ENCODE data around the gene SETD1B.

Gene SETD1B

DNA sequence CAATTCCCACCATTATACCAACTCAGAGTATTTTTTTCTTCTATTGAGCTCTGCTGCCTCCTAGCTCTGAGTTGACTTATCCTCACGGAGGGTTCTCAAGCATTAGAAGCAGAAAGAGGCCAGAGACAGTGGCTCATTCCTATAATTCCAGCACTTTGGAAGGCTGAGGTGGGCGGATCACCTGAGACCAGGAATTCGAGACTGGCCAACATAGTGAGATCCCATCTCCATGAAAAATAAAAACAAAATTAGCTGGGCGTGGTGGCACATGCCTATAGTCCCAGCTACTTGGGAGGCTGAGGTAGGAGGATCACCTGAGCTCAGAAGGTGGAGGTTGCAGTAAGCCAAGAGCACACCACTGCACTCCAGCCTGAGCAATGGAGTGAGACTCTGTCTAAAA is 33.9 kb downstream of the SETD1B start:
- no peak for ATAC-seq
- TF ChIP-seq ISL1 (CRISPR knock-in tag; IDR thresholded peaks at IDR 0.05), result no peak
- TF ChIP-seq, protein P1, sequence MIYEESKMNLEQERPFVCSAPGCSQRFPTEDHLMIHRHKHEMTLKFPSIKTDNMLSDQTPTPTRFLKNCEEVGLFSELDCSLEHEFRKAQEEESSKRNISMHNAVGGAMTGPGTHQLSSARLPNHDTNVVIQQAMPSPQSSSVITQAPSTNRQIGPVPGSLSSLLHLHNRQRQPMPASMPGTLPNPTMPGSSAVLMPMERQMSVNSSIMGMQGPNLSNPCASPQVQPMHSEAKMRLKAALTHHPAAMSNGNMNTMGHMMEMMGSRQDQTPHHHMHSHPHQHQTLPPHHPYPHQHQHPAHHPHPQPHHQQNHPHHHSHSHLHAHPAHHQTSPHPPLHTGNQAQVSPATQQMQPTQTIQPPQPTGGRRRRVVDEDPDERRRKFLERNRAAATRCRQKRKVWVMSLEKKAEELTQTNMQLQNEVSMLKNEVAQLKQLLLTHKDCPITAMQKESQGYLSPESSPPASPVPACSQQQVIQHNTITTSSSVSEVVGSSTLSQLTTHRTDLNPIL (CRISPR knock-in tag; IDR thresholded peaks at IDR 0.05; ENCODE audit: low read depth), result no peak

DNA sequence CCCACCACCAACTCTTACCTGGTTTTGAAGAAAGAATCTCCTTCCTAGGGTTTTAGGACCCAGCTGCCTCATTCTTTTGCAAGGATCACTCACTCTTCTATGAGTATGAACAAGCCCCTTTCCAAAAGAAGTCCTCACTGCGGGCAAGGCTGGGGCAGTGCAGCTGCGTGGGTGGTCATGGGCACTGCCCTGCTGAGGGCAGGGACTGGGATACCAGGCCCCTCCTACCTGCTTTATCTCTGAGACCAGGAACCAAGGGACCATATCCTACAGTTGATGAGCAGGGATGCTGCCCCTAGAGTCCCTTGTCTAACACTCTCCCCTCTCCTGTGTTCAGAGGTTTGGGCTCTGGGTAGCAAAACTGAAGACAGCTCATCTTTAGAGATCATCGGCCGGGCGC is 34.3 kb downstream of the SETD1B start:
- TF ChIP-seq ESRRG (CRISPR knock-in tag; IDR thresholded peaks at IDR 0.05), result no peak
- no peak for TF ChIP-seq OSR1 (CRISPR knock-in tag; IDR thresholded peaks at IDR 0.05)
- TF ChIP-seq BACH2 (CRISPR knock-in tag; IDR thresholded peaks at IDR 0.05; ENCODE audit: borderline replicate concordance), result no peak
- TF ChIP-seq ZFP3 (CRISPR knock-in tag; IDR thresholded peaks at IDR 0.05), result no peak
- TF ChIP-seq ZNF8 (CRISPR knock-in tag; IDR thresholded peaks at IDR 0.05), result no peak
- TF ChIP-seq PPARA (CRISPR knock-in tag; IDR thresholded peaks at IDR 0.05; ENCODE audit: borderline replicate concordance), result no peak
- TF ChIP-seq TOX (CRISPR knock-in tag; IDR thresholded peaks at IDR 0.05; ENCODE audit: borderline replicate concordance), result no peak
- TF ChIP-seq ZNF565 (CRISPR knock-in tag; conservative IDR thresholded peaks at IDR 0.05; ENCODE audit: low read depth), result no peak
- TF ChIP-seq ARNTL (CRISPR knock-in tag; IDR thresholded peaks at IDR 0.05; ENCODE audit: borderline replicate concordance, low read depth), result no peak
- no peak for TF ChIP-seq SNAI2 (CRISPR knock-in tag; IDR thresholded peaks at IDR 0.05)
- no peak for TF ChIP-seq ZFP30 (CRISPR knock-in tag; IDR thresholded peaks at IDR 0.05)
- TF ChIP-seq TCF4 (CRISPR knock-in tag; IDR thresholded peaks at IDR 0.05; ENCODE audit: borderline replicate concordance), result no peak
- no peak for TF ChIP-seq ISL1 (CRISPR knock-in tag; IDR thresholded peaks at IDR 0.05)
- ATAC-seq, result no peak

DNA sequence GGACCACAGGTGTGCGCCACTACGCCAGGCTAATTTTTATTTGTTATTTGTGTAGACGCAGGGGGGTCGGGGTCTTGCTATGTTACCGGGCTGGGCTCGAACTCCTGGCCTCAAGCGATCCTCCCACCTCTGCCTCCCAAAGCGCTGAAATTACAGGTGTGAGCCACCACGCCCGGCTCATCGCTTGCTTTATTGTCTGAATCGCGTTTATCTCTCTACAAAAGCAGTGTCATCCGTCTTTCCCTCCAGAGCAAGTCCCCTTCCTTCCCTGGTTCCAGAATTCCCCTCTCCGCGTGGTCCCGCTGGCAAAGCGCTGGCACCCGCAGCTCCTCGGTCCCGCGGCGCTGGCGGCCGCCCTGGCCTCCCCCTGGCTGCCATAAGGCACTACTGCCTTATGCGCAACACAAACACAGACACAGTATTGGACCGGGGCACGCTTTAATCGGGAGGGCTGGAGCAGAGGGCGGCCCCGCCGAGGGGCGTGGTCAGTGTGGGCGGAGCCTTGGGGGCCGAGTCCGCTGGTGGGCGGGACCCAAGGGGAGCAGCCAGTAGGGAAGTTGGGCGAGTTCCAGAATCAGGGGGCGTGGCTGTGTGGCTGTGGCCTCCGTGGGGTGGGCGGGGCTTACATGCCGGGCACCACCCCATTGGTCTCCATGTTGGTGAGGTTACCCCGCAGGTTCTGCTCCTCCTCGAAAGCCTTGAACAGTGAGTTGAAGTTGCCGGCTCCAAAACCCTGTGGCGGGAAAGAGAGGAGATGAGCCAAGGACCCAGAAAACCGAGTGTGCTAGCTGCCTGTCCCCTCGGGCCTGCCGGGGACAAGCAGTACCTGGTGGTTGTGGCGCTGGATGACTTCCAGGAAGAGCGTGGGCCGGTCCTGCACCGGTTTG is 35.5 kb downstream of the SETD1B start:
- TF ChIP-seq ZFP3 (CRISPR knock-in tag; IDR thresholded peaks at IDR 0.05) (0 out of 2 replicates have a peak, but pooled peaks have one; percentile 17), TOX (CRISPR knock-in tag; IDR thresholded peaks at IDR 0.05; ENCODE audit: borderline replicate concordance) (no peak)
- peak; percentile 97 for ATAC-seq

DNA sequence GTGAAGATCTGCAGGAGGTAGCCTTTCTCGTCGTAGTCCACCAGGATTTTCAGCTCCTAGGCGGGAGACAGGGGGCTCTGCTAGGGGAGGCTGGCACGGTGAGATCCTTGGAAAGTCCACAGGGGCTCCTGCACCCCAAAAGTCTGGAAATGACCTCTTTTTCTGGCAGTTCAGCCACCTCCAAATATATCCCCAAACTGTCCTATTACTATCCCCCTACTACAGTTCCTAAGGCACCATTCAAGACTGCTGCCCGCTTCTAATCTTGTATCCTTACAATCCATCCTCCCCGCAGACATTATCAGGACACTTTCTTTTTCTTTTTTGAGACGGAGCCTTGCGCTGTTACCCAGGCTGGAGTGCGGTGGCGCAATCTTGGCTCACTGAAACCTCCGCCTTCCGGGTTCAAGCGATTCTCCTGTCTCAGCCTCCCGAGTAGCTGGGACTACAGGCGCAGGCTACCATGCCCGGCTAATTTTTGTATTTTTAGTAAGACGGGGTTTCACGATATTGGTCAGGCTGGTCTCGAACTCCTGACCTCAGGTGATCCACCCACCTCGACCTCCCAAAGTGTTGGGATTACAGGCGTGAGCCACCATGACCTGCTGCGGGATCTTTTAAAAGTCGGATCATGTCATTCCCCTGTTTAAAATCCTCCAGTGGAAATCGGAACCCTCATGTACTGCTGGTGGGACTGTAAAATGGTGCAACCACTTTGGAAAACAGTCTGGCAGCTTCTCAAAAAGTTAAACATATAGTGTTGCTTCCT is 36.4 kb downstream of the SETD1B start:
- TF ChIP-seq RARB (CRISPR knock-in tag; IDR thresholded peaks at IDR 0.05) (no peak), ZFP30 (CRISPR knock-in tag; IDR thresholded peaks at IDR 0.05) (no peak), CSDC2 (CRISPR knock-in tag; IDR thresholded peaks at IDR 0.05) (no peak), ESRRG (CRISPR knock-in tag; IDR thresholded peaks at IDR 0.05) (no peak), ISL1 (CRISPR knock-in tag; IDR thresholded peaks at IDR 0.05) (no peak)
- TF ChIP-seq, protein P2, sequence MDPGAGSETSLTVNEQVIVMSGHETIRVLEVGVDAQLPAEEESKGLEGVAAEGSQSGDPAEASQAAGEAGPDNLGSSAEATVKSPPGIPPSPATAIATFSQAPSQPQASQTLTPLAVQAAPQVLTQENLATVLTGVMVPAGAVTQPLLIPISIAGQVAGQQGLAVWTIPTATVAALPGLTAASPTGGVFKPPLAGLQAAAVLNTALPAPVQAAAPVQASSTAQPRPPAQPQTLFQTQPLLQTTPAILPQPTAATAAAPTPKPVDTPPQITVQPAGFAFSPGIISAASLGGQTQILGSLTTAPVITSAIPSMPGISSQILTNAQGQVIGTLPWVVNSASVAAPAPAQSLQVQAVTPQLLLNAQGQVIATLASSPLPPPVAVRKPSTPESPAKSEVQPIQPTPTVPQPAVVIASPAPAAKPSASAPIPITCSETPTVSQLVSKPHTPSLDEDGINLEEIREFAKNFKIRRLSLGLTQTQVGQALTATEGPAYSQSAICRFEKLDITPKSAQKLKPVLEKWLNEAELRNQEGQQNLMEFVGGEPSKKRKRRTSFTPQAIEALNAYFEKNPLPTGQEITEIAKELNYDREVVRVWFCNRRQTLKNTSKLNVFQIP (CRISPR knock-in tag; IDR thresholded peaks at IDR 0.05; ENCODE audit: borderline replicate concordance, low read depth), result no peak
- ATAC-seq, result peak; percentile 12

DNA sequence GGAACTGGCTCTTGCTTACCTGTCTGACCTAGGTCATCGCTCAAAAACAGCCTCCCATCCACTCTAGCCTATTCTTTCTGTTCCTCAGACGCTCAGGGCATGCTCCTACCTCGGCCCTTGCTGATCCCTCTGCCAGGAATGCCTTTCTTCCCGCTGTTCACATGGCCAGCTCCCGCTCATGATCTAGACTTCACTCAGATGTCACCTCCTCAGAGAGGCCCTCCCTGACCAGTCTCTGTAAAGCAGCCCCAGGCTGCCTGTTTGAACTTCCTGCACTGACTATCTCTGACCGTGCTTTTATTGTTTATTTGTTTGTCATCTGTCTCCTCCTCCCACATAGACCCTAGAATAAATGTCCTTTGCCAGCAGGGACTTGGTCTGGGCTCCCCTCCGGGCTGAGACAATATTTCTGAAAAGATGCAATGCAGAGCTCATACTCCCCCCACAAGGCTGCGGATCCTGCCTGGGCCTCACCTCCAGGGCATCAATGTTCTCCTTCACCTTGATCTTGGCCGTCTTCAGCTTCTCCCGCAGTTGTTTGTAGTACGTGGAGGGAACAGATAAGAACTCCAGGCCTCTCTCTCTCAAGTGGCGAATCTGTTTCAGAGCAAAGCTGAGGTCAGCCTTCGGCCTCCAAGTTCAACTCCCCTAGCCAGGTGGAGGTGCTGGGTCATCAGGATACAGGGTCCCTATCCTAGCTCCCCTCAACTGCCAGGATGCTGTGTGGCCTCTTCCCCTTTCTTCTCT is 39.6 kb downstream of the SETD1B start:
- TF ChIP-seq, protein P2 (CRISPR knock-in tag; IDR thresholded peaks at IDR 0.05; ENCODE audit: borderline replicate concordance, low read depth), result no peak
- TF ChIP-seq GLIS3 (CRISPR knock-in tag; IDR thresholded peaks at IDR 0.05), result no peak
- TF ChIP-seq ZFP30 (CRISPR knock-in tag; IDR thresholded peaks at IDR 0.05), result no peak
- TF ChIP-seq ESRRG (CRISPR knock-in tag; IDR thresholded peaks at IDR 0.05), result no peak
- no peak for TF ChIP-seq CSDC2 (CRISPR knock-in tag; IDR thresholded peaks at IDR 0.05)
- TF ChIP-seq PPARA (CRISPR knock-in tag; IDR thresholded peaks at IDR 0.05; ENCODE audit: borderline replicate concordance), result no peak
- no peak for TF ChIP-seq TCF4 (CRISPR knock-in tag; IDR thresholded peaks at IDR 0.05; ENCODE audit: borderline replicate concordance)
- no peak for TF ChIP-seq TOX (CRISPR knock-in tag; IDR thresholded peaks at IDR 0.05; ENCODE audit: borderline replicate concordance)
- no peak for TF ChIP-seq BACH2 (CRISPR knock-in tag; IDR thresholded peaks at IDR 0.05; ENCODE audit: borderline replicate concordance)
- no peak for TF ChIP-seq ISL1 (CRISPR knock-in tag; IDR thresholded peaks at IDR 0.05)
- TF ChIP-seq, protein P3, sequence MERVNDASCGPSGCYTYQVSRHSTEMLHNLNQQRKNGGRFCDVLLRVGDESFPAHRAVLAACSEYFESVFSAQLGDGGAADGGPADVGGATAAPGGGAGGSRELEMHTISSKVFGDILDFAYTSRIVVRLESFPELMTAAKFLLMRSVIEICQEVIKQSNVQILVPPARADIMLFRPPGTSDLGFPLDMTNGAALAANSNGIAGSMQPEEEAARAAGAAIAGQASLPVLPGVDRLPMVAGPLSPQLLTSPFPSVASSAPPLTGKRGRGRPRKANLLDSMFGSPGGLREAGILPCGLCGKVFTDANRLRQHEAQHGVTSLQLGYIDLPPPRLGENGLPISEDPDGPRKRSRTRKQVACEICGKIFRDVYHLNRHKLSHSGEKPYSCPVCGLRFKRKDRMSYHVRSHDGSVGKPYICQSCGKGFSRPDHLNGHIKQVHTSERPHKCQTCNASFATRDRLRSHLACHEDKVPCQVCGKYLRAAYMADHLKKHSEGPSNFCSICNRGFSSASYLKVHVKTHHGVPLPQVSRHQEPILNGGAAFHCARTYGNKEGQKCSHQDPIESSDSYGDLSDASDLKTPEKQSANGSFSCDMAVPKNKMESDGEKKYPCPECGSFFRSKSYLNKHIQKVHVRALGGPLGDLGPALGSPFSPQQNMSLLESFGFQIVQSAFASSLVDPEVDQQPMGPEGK (CRISPR knock-in tag; IDR thresholded peaks at IDR 0.05; ENCODE audit: borderline replicate concordance), result no peak
- no peak for TF ChIP-seq ZNF70 (CRISPR knock-in tag; IDR thresholded peaks at IDR 0.05)
- no peak for ATAC-seq
